H9 (cell line): ENCODE results near the gene PRAMEF12. TPM values are rescaled to one million over a fixed set of nuclear protein-coding genes. Genes with fewer than 3 reads are reported as not detected.

Experiments used
- DNase-seq: peaks from one replicate; pipeline ENCODE4 v3.0.0-alpha.2; 2017
- H2AFZ ChIP-seq: one replicate; pipeline ENCODE4 v1.6.1; 2013; ENCODE audit warnings: mild to moderate bottlenecking, low read length, control low read depth, moderate library complexity
- H2AK5ac ChIP-seq: 2 replicates; pipeline ENCODE4 v1.6.1; 2013; ENCODE audit warnings: low read length, control low read depth, mixed read lengths; ENCODE audit not compliant: insufficient read length
- H2BK120ac ChIP-seq: one replicate; pipeline ENCODE4 v1.6.1; 2013; ENCODE audit warnings: low read depth, mild to moderate bottlenecking, low read length, control low read depth, inconsistent platforms; ENCODE audit not compliant: poor library complexity, severe bottlenecking
- H2BK12ac ChIP-seq: 2 replicates; pipeline ENCODE4 v1.6.1; 2013; ENCODE audit warnings: low read length, control low read depth, mixed read lengths, low read depth; ENCODE audit not compliant: insufficient read length
- H2BK15ac ChIP-seq: 2 replicates; pipeline ENCODE4 v1.6.1; 2013; ENCODE audit warnings: low read depth, low read length, control low read depth
- H2BK20ac ChIP-seq: one replicate; pipeline ENCODE4 v1.6.1; 2013; ENCODE audit warnings: low read depth, mild to moderate bottlenecking, low read length, control low read depth, inconsistent platforms; ENCODE audit not compliant: poor library complexity, severe bottlenecking
- H2BK5ac ChIP-seq: 2 replicates; pipeline ENCODE4 v1.6.1; 2013; ENCODE audit warnings: low read length, control low read depth, mixed read lengths; ENCODE audit not compliant: insufficient read length
- H3K14ac ChIP-seq: 2 replicates; pipeline ENCODE4 v1.6.1; 2013; ENCODE audit warnings: low read length, control low read depth; ENCODE audit not compliant: insufficient read depth
- H3K18ac ChIP-seq: 2 replicates; pipeline ENCODE4 v1.6.1; 2013; ENCODE audit warnings: low read depth, mild to moderate bottlenecking, mixed read lengths, low read length, control low read depth; ENCODE audit not compliant: insufficient read length
- H3K23ac ChIP-seq: 2 replicates; pipeline ENCODE4 v1.6.1; 2013; ENCODE audit warnings: low read length, control low read depth, mixed read lengths, low read depth; ENCODE audit not compliant: insufficient read length
- H3K23me2 ChIP-seq: 2 replicates; pipeline ENCODE4 v1.6.1; 2013; ENCODE audit warnings: low read depth, mild to moderate bottlenecking, mixed read lengths, low read length, control low read depth; ENCODE audit not compliant: insufficient read length, poor library complexity, severe bottlenecking
- H3K27ac ChIP-seq: 2 replicates; pipeline ENCODE4 v1.5.1; 2013; ENCODE audit warnings: low read length, control low read depth, mixed read lengths, low read depth; ENCODE audit not compliant: insufficient read length
- H3K27me3 ChIP-seq: 2 replicates; pipeline ENCODE4 v1.6.1; 2013; ENCODE audit warnings: low read length, control low read depth, inconsistent platforms; ENCODE audit not compliant: insufficient read depth
- H3K4ac ChIP-seq: 2 replicates; pipeline ENCODE4 v1.6.1; 2013; ENCODE audit warnings: low read depth, mild to moderate bottlenecking, control low read depth, inconsistent platforms, low read length, moderate library complexity
- H3K4me1 ChIP-seq: 2 replicates; pipeline ENCODE4 v1.6.1; 2013; ENCODE audit warnings: low read length, control low read depth, inconsistent platforms; ENCODE audit not compliant: insufficient read depth
- H3K4me2 ChIP-seq: 2 replicates; pipeline ENCODE4 v1.6.1; 2013; ENCODE audit warnings: low read length, control low read depth, mixed read lengths; ENCODE audit not compliant: insufficient read length, insufficient read depth
- H3K56ac ChIP-seq: 2 replicates; pipeline ENCODE4 v1.6.1; 2013; ENCODE audit warnings: low read depth, mild to moderate bottlenecking, mixed read lengths, low read length, control low read depth; ENCODE audit not compliant: insufficient read length
- H3K79me1 ChIP-seq: 2 replicates; pipeline ENCODE4 v1.6.1; 2013; ENCODE audit warnings: low read depth, mild to moderate bottlenecking, moderate library complexity, low read length, control low read depth, inconsistent platforms; ENCODE audit not compliant: insufficient read depth, poor library complexity, severe bottlenecking
- H3K79me2 ChIP-seq: 2 replicates; pipeline ENCODE4 v1.6.1; 2013; ENCODE audit warnings: low read length, control low read depth, inconsistent platforms; ENCODE audit not compliant: insufficient read depth
- H3K9ac ChIP-seq: 2 replicates; pipeline ENCODE4 v1.6.1; 2013; ENCODE audit warnings: low read length, control low read depth, mixed read lengths; ENCODE audit not compliant: insufficient read length; ENCODE audit errors: extremely low read depth
- H3K9me3 ChIP-seq: one replicate; pipeline ENCODE4 v1.6.1; 2013; ENCODE audit warnings: low read depth, low read length, inconsistent platforms; ENCODE audit not compliant: control insufficient read depth
- H3T11ph ChIP-seq: one replicate; pipeline ENCODE4 v1.6.1; 2013; ENCODE audit warnings: mild to moderate bottlenecking, low read length, control low read depth, inconsistent platforms
- H4K20me1 ChIP-seq: one replicate; pipeline ENCODE4 v1.6.1; 2013; ENCODE audit not compliant: control insufficient read depth, insufficient read length, insufficient read depth
- H4K5ac ChIP-seq: 2 replicates; pipeline ENCODE4 v1.6.1; 2013; ENCODE audit warnings: low read depth, mild to moderate bottlenecking, mixed read lengths, low read length, control low read depth; ENCODE audit not compliant: insufficient read length
- H4K8ac ChIP-seq: replicated peaks from 2 replicates; pipeline ENCODE4 v1.6.1; 2013; ENCODE audit warnings: low read length, control low read depth, mixed read lengths, low read depth; ENCODE audit not compliant: insufficient read length
- H4K91ac ChIP-seq: 2 replicates; pipeline ENCODE4 v1.6.1; 2013; ENCODE audit warnings: low read depth, mild to moderate bottlenecking, moderate library complexity, mixed read lengths, low read length, control low read depth; ENCODE audit not compliant: insufficient read length
- H3K27ac Mint-ChIP-seq, 3 experiments: 2 replicates in 2 of 3; 3 replicates in 1 of 3; pipeline ENCODE4 v1.8.0; 2020 to 2021; ENCODE audit warnings: mixed read lengths in 3 of 3, mild to moderate bottlenecking in 1 of 3, moderate library complexity in 1 of 3
- H3K27me3 Mint-ChIP-seq: 2 replicates; pipeline ENCODE4 v1.8.0; 2021; ENCODE audit warnings: low read depth, mild to moderate bottlenecking, moderate library complexity, mixed read lengths
- H3K36me3 Mint-ChIP-seq, 3 experiments: 2 replicates in 2 of 3; 3 replicates in 1 of 3; pipeline ENCODE4 v1.8.0; 2020 to 2021; ENCODE audit warnings: low read depth in 3 of 3, mixed read lengths in 3 of 3; ENCODE audit not compliant: insufficient read depth in 1 of 3
- H3K4me1 Mint-ChIP-seq, 2 experiments: 2 replicates each; pipeline ENCODE4 v1.8.0; 2020; ENCODE audit warnings: mixed read lengths in 2 of 2
- H3K4me3 Mint-ChIP-seq, 2 experiments: 2 replicates in 1 of 2; 3 replicates in 1 of 2; pipeline ENCODE4 v1.8.0; 2020 to 2021; ENCODE audit warnings: mild to moderate bottlenecking in 2 of 2, mixed read lengths in 2 of 2, moderate library complexity in 1 of 2
- H3K9me3 Mint-ChIP-seq, 2 experiments: 2 replicates in 1 of 2; 3 replicates in 1 of 2; pipeline ENCODE4 v1.8.0; 2020; ENCODE audit warnings: mild to moderate bottlenecking in 2 of 2, mixed read lengths in 2 of 2, moderate library complexity in 1 of 2
- CTCF ChIP-seq: fragments of 200-600 bp; sonication (generic); conservative IDR thresholded peaks from 3 replicates; pipeline ENCODE4 v1.8.0; 2021; ENCODE audit warnings: antibody characterized with exemption, mild to moderate bottlenecking
- WGBS: extraction: QIAGEN DNeasy Blood & Tissue Kit; methylation state at CpG from one replicate; pipeline ENCODE4 v1.1.7; 2013; ENCODE audit warnings: missing lambda C conversion rate, low lambda C conversion rate, mixed read lengths; ENCODE audit not compliant: insufficient read length; ENCODE audit errors: extremely low coverage; 5-methylcytosine and 5-hydroxymethylcytosine counted together
- total RNA-seq: library from RNA; stranded (reverse); gene quantifications from 2 replicates; pipeline ENCODE4 v1.2.1, GENCODE V29; 2021

The PRAMEF12 gene
- total RNA-seq, 1 experiment from 2014 or later = not detected

DNA sequence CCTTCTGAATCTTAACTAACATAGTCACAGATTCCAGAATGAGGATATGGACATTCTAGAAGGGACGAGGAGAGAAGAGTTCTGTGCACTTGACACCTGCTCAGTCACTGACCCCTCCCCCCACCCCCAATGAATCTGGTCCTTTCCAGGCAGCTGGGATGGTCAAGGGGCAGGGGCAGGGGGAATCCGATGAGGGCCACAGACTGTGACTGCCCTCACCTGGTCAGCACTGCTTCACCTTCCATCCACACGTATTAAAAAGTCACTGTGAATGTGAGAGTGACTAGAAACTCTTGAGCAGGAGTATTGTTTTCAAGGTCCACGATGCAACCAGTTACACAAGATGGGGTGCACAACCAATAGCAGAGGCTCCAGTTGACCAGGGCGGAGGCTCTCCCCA is 9.5 kb upstream of the PRAMEF12 start:
- H2AK5ac ChIP-seq = no peak overlapping the region
- H3K27me3 Mint-ChIP-seq = peaks cover 8% of the 10 kb centered on the region

More for the DNA sequence above, 9.5 kb upstream of the PRAMEF12 start:
- no peak overlapping the region for H3K27ac ChIP-seq
- no peak overlapping the region for H2BK20ac ChIP-seq
- TF ChIP-seq CTCF = no peak
- no peak overlapping the region for H2AFZ ChIP-seq
- H3K14ac ChIP-seq = no peak overlapping the region
- no peak overlapping the region for H3K23ac ChIP-seq
- Mint-ChIP-seq H3K4me1 (peaks cover 0 to 3% of the 10 kb centered on the region in 2 experiments; a peak in 1 of 4 replicates), H3K36me3 (no peaks in the 10 kb centered on the region), H3K9me3 (no peaks in the 10 kb centered on the region; a peak in 1 of 5 replicates), H3K4me3 (no peak overlapping the region), H3K27ac (no peak overlapping the region)
- no peak overlapping the region for H4K91ac ChIP-seq
- no peak overlapping the region for H2BK120ac ChIP-seq
- no peaks in the 10 kb centered on the region for H3K23me2 ChIP-seq
- no peaks in the 10 kb centered on the region for H4K20me1 ChIP-seq
- H3K56ac ChIP-seq = no peak overlapping the region
- no peaks in the 10 kb centered on the region for H3K27me3 ChIP-seq
- WGBS = no CpG with 5 or more reads among the region's 5 CpGs
- no peaks in the 10 kb centered on the region for H3K79me1 ChIP-seq
- no peaks in the 10 kb centered on the region for H3K4me1 ChIP-seq
- no peak overlapping the region for H4K5ac ChIP-seq
- H3K18ac ChIP-seq = no peak overlapping the region
- no peak overlapping the region for H2BK5ac ChIP-seq
- no peak overlapping the region for H4K8ac ChIP-seq
- H3K79me2 ChIP-seq = no peaks in the 10 kb centered on the region
- no peak for DNase-seq
- H3T11ph ChIP-seq = no peak overlapping the region
- H2BK15ac ChIP-seq = no peak overlapping the region
- no peak overlapping the region for H3K9ac ChIP-seq
- H2BK12ac ChIP-seq = no peak overlapping the region
- no peak overlapping the region for H3K4me2 ChIP-seq
- no peak overlapping the region for H3K4ac ChIP-seq
- H3K9me3 ChIP-seq = no peaks in the 10 kb centered on the region
